GM18498 (cell line): ENCODE measurements around the gene RELCH.
A peak's percentile ranks its signal among the peaks of the same experiment; 100 is the strongest.

Experiments used
- ATAC-seq: cut with Tn5 transposase; IDR thresholded peaks from one replicate; pipeline ENCODE4 v1.9.1; 2021; ENCODE audit warnings: mild to moderate bottlenecking, moderate library complexity; ENCODE audit not compliant: unreplicated experiment

The RELCH gene

DNA sequence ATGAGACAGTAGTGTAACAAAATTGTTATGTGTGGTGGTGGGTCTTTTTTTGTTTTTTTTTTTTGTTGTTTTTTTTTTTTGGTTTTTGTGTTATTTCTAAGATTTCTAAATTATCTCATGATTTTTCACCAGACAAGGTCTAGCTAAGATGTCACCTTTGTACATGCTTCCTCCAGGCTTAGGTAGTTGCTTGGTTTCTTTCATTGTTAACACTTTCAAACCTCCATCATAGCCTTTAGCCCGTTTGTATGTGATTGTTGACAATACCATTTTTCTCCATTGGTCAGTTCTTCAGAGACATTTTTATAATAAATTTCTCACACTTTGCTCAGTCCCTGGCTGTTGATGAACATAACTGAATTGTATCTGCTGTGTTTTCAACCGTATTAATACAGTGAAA is 2.2 kb downstream of the RELCH start:
- ATAC-seq, result no peak

DNA sequence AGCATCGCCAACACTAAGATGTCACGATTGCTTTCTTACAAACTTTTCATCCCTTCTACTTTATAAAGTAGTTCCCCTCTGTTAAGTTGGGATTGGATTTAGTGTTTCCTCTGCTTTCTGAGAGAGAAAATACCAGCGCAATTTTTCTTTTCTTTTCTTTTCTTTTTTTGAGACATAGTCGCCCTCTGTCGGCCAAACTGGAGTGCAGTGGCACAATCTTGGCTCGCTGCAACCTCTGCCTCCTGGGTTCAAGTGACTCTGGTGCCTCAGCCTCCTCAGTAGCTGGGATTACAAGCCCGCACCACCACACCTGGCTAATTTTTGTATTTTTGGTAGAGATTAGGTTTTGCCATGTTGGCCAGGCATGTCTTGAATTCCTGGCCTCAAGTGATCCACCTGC is 9.0 kb downstream of the RELCH start:
- ATAC-seq, result no peak

DNA sequence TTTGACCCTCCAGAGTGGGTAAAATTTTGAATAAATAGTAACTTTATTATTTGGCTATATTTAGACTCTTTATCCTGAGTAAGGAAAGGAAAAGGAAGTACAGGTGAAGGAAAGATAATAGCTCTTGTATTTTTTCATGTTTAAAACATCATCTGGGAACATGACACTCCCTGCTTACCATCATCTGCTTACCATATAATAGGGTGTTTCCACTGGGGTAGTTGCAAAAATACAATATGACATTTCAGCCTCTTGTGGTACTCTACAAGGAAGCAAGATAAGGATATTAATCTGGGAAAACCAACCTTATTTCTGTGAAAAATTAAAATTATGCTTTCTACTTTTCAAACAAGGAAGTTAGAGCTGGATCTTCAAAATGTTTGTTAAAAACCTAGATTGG is 9.9 kb downstream of the RELCH start:
- no peak for ATAC-seq

DNA sequence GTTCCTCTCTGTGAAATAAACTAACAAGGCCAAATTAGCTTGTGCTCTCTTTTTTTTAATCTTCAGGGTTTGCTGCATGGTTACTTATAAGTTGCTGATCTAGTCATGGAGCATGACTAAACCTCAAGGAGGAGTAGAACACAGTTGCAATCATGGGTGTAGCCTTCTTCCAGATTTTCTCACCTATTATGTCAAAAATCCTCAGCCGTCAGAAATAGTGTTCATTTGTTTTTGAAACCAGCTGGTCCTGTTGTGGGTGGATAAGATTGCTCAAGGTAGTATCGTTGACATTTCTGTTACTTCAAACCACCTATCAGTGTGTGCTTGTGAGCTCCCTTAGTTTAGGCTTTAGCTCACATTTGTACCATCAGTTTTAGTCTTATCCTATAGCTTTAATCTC is 11.2 kb downstream of the RELCH start:
- ATAC-seq, result no peak

DNA sequence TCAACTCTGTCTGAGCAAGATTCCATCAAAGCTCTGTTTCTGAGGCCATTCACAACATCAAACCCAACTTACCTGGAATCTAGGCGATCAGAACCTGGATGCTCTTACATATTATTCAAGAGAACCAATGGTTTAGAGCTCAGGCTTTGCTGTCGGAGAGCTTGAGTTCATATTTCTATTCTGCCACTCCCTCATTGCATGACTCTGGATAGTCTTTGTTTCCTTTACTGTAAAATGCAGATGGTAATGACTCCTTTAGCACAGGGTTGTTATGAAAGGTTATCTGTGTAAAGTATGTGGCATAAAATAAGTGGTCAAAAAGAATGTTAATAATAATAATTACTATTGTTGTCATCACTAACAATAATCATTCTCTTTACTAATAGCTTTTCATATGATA is 12.6 kb downstream of the RELCH start:
- ATAC-seq, result no peak

DNA sequence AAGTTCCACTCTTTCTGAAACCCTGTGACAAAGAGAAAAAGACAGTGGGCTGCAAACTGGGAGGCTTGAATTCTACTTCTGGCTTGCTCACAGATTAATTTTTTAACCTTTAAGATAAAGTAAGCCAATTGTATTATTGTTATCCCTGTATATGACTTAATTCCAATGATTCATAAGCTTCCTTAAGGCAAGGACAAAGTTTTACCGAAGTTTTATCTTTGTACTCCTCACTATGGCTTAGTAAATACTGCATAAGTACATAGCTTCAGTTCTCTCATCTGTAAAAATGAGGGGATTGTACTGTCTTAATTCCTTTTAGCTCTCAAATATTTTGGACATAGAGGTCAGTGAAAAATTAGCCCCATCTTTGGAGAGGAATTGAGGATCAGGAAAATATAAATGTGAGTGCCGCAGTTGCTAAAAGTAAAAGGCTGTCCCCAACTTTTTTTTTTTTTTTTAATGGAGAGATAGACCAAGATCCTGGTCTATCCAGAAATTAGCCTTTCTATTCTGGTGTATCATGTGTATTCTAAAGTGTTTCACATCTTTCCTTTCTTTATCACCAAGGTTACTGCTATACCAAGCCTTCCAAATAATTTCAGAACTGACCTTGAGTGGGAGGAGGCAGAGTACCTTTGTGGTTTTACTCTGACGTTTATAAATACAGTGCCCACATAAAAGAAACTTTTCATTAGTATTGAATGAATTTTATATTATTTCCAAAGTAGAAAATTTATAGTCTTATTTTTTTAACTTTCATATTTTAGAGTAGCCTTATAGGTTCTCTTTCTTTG is 13.3 kb downstream of the RELCH start:
- ATAC-seq, result no peak

DNA sequence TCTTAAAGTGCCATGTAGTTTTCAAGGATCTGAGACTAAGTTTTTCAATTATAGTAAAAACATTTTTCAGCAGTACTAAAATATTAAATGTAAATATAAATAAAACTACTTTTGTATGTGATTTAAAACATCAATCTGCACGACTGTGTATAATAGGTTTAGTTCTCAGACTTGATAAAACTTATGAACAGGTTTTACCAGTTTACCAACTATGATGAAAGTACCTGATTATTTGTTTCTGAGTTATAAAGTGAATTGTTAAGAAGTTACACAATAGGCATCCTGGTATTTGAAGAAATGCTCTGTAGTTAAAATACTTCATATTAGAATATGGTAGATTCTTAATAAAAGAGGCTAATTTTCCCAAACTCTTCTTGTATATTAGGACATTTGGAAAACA is 14.8 kb downstream of the RELCH start:
- no peak for ATAC-seq

DNA sequence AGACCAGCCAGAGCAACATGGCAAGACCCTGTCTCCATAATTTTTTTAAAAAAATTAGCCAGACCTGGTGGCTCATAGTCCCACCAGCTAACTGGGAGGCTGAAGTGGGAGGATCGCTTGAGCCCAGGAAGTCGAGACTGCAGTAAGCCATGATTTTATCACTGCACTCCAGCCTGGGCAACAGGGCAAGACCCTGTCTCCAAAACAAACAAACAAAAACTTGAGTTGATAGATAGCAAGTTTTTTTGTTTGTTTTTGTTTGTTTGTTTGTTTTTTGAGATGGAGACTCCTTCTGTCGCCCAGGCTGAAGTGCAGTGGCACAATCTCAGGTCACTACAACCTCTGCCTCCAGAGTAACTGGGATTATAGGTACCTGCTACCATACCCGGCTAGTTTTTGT is 18.8 kb downstream of the RELCH start:
- ATAC-seq, result no peak

DNA sequence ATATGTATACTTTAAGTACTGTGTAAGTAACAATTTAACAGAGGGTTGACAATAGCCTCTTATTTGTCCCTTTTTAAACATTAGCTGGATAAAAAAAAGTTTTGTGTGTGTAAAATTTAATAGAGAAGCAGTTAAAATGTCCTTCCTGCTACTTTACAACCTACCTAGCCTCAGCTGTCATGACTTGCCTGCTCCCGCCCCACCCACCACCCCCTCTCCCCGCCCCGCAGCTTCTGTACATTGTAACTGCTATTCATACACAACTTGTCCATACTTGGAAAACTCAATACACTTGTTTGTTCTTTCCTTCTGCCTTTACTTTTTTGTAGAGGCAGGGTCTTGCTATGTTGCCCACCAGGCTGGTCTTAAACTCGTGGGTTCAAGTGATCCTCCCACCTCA is 19.5 kb downstream of the RELCH start:
- ATAC-seq, result no peak

DNA sequence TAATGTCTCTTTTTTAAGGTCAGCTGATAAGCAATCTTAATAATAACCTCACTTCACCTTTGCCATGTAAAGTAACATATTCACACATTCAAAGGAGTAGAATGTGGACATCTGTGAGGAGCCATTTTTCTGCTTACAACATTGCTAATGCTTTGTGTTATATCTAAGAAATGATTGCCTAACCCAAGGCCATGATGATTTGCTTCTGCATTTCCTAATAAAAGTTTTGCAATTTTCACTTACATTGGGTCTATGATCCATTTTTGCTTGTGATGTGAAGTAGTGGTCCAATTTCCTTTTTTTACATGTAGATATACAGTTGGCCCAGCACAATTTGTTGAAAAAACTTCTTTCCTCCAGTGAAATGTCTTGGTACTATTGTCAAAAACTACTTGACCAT is 22.0 kb downstream of the RELCH start:
- no peak for ATAC-seq

DNA sequence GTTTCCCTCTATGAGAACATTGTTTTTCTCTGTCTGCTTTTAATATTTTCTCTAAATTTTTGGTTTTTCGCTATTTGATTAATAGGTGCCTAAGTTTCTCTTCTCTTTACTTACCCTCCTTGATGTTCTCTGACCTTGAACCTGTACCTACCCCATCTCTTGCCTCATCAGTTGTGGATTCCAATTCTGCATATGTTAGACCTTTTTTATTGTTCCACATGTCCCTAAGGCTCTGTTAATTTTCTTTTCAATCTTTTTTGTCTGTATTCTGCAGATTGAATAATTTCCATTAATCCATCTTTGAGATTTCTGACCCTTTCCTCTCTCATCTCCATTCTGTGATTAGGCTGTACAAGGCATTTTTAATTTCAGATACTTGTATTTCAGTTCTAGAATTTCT is 23.1 kb downstream of the RELCH start:
- ATAC-seq, result no peak

DNA sequence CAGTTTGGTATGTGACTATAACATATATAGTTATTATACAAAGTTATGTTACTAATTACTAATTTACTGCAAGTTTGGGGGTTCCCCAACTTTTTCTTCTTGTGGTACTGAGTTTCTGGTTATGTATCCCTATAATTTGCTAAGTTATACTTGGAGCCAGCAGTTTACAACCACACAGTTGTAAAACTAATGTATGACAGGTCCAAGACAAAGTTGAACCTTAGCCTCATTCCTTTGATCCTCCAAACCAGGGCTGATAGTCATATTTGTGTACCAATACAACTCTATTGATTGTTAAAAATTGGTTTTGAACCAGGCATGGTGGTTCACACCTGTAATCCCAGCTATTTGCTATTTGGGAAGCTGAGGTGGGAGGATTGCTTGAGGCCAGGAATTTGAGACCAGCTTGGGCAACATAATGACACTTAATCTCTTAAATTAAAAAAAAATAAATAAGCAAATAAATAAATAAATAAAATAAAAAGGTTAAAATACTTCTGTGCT is 24.3 kb downstream of the RELCH start:
- ATAC-seq, result no peak

DNA sequence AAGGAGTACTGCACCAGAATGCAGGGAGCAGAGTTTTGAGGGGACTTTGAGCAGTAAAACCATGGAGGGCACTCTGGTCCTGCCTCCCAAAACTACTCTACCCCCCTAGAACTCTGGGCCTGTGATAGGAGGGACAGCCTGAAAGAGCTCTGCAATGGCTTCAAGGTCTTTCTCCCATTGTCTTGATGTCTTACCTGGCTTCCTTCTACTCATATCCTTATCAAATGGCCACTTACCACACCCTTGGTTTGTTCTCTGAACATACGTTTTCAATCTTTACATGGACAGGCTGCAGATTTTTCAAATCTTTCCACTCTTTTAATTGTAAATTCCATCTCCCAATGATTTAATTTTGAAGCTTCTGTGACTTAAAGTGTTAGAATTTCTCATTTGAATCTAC is 27.7 kb downstream of the RELCH start:
- no peak for ATAC-seq

DNA sequence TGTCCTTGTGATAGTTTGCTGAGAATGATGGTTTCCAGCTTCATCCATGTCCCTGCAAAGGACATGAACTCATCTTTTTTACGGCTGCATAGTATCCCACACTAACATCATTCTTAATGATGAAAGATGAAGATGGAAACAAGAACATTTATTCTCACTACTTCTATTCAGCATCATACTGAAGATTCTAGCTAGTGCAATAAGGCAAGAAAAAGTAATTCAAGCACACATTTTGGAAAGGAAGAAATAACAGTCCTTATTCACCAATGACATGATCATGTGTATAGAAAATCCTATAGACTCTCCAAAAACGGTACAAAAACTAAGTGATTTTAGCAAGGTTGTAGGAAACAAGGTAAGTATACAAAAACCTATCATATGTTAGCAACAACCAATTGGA is 37.2 kb downstream of the RELCH start:
- ATAC-seq, result no peak

DNA sequence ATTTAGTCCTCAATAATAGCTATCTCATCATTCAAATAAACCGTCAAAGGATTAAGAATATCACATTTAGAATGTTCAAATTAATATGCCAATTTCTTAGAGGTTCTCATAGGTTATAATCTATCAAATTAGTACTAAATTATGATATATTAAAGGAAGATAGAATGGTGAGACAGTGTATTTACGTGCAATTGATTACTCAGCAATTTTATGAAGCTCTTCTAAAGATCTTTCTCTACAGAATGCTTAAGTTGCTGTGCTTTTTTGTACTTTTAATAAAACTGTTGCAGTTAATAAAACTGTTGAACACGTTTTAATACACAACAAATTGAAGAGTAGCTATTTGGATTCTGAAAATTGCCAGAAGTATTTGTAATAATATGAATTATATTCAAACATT is 39.0 kb downstream of the RELCH start:
- no peak for ATAC-seq

DNA sequence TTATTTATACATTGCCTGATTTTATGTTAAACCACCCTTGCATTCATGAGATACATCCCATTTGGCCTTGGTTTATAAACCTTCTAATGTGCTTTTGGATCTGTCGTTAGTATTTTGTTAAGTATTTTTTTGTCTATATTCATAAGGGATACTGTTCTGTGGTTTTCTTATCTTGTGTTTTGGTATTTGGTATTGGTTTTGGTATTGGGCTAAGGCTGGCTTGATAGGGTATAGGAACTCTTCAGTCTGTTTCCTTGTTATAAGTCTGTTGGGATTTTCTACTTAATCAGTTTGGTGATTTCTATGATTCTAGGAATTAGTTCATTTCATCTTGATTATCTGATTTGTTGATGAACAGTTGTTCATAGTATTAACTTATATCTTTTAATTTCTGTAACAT is 49.2 kb downstream of the RELCH start:
- ATAC-seq, result no peak

DNA sequence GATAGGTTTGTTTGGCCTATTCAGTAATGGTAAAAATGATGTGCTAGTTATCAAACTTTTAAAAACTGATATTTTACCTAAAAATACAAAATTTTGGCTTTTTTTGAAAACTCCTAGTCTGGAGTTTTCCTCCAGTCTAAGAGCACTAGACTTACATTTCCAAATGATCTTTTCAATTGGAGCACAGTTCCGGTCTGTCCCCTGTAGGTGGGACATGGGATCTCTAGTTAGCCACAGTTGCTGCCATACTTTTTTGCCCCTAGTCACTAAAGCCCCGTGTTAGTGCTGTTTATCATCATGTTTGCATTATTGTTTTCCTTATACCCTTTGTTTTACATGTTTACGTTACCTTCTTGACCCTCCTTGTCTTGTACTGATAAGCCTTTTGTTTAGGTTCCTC is 52.4 kb downstream of the RELCH start:
- ATAC-seq, result no peak

DNA sequence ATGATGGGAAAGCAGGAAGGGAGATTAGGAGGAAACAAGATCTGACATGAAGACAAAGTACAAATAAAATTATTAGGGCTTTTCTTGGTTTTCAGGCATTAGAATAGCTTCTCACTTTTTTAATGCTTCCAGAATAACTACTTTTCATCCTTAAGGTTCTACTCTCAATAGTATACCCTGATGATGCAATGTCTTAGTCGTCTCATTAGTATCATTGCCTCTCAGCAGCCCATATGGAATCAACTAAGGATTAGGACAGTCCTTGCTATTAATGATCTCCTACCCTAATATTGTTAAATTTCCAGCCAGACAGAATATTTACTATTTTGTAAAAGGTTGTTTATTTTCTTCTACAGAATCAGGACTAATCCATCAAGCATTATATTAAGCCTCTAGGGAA is 55.9 kb downstream of the RELCH start:
- no peak for ATAC-seq

DNA sequence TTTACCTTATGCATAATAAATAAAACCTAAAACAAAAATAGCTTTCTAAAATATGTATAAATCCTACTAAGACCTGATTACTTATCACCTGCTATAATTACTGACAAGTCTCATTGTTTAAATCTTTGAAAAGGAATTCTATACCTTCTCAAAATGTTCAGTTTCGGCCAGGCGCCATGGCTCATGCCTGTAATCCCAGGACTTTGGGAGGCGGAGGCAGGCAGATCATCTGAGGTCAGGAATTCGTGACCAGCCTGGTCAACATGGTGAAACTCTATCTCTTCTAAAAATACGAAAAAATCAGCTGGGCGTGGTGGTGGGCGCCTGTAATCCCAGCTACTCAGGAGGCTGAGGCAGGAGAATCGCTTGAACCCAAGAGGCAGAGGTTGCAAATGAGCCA is 58.1 kb downstream of the RELCH start:
- no peak for ATAC-seq

DNA sequence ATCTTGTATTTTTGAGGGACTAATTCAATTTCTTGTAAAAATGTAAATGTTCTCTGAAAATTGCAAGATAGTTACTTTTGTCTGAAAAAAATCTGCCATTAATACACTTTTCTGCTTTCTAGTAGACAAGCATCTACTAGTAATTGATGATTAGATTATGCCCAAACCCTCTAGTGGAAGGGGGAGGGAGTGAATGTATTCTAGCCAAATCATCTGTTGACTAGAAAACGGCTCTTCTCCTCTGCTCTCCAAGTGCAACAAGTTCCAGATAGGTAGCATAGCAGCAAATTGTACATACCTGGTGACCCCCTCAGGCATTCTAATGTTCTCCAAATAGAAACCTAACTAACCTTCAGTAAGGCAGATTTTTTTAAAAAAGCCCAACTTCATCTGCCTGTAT is 58.6 kb downstream of the RELCH start:
- no peak for ATAC-seq

DNA sequence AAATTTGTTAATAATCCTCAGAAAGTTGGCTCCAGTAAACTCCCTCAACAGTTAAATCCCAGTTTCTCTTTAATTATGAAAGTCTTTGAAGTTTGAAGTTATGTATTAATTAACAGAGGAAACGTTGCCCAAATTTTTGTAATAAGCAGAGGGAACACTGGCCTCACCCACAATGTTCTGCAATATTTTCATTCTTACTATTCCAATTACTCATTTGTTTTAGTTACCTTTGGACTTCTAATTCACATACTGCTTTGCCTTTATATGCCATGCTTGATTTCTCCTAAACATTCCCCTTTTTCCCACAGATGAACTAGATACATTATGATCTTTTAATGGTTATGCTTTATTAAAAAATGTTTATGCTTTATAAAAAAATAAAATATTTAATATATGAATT is 61.3 kb downstream of the RELCH start:
- no peak for ATAC-seq

DNA sequence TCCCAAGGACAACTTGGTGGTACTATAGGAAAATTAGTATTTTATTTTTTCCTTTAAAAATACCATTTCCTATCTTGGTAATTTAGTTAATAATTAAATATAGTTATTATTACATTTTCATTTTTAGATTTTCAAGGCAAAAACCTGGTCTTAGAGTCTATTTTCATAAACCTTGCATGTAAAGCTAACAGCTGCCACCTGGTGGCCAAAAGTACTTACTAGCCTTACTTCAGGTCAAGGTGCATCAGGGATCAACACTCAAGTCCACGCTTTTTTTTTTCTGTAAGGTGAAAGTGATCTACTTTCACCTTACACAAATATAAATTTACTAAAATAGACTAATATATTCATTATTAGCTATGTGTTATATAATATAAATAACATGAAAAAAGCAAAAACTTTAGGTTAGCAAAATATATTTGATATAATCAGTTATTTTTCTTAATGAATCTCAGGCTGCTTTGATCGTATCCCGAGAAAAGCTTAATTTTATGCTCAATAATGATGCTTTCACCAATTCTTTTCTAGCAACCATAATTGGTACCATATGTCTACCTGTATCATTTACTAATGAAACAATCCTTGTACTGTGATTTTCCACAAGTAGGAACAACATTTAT is 62.5 kb downstream of the RELCH start:
- peak; percentile 61 for ATAC-seq

DNA sequence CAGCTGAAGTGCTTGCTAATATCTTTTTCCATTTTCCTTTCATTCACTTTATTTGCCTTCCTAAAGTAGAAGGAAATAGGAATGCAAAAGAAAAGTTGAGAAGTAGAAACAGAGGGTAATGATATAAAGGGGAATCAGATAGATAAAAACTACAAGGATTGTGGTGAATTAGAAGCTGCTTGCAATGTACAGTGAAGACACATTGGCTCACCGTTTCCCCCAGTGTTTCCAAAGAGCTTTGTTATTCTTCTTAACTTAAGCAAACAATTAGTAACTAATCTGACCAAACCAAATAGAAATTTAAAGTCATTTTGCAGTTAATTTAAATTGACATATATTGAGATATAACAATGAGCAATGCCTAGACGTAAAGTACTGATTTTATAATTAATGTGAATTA is 63.4 kb downstream of the RELCH start:
- ATAC-seq, result no peak
